Stimulated activated CD8-positive, alpha-beta memory T cell treated with anti-CD3 and anti-CD28 coated beads, Interleukin-12 subunit alpha, Interleukin-12 subunit beta, amount 100 ng/mL, for 1 hour (primary cell): ENCODE measurements around the gene SPDL1.

ENCODE experiments used
- DNase-seq: peaks from one replicate; pipeline ENCODE4 v3.0.0-alpha.2; 2020; ENCODE audit warnings: low read depth

SPDL1 gene

GRCh38 chr5:169583424-169584220 lies at the start of gene SPDL1:
Gene SPDL1 (plus strand): TSS chr5:169583773. CDS start chr5:169588417, 4,644 bp downstream.
- peak; percentile 90 for DNase-seq

DNA sequence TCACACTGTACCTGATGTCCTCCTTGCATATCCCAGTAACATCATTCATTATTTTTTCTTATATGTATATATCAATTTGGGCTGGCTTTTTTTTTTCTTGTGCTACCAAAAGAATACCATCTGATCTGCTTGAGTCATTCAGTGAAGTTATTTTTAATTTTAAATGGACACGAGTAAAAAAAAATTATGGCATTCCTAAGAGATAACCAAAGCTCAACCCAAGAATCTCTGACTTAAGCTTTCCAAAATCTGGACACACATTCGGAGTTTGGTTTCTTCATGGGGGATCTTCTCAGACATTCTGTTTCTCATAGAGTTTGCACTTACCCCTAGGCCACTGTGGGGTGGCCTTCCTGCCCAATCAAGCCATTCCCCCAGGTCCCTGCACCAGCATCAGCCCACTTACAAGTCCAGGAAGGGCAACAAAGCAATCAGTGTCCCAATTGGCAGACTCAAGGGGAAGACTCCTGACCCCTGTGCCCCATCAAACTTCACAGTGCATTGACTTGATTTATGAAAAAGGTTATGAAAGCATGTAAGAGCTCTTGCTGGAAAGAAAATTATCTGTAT lies 49.2 kb upstream of the SPDL1 start:
- no peak for DNase-seq

DNA sequence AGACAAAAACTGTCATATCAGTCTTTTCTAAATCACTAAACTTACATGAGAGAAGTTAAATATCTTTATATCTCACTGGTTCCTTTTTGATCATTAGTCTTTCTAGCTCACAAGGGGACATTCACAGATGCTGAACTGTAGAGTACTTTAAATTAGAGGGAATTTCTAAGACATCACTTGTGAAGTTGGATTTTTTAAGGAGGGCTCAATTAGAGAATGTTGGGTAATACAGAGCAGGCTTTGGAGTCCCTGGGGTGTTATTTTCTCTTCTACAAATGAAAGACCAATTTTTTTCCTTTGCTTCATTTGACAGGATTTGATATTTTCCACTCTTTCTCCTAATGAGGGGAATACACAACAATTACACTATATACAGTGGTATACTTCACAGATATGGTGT lies 48.6 kb upstream of the SPDL1 start:
- DNase-seq, result no peak

DNA sequence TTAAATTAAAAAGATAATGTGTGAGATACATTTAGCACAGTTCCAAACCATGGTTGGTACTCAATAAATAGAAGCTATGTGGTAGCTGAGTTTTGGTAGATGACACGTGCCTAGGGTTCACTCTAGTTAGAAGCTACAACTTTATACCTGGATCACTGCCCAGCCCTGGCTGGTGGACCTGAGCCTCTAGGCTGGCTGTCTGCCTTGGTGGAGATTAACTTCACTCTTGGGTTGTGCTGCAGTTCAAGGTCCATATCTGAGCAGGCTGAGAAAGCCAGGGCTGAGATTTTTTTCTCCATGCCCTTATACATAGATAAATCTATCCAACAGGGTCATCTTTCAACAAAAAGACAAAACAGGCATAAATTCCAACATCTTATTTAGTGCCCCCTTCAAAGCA lies 44.6 kb upstream of the SPDL1 start:
- DNase-seq, result no peak

GRCh38 chr5:169542811-169543210 lies 40.8 kb upstream of the SPDL1 start:
- DNase-seq, result no peak

GRCh38 chr5:169544264-169544950 lies 39.2 kb upstream of the SPDL1 start:
- DNase-seq, result no peak

- no peak for DNase-seq
Observed at GRCh38 chr5:169545762-169546161, 37.8 kb upstream of the SPDL1 start.

DNA sequence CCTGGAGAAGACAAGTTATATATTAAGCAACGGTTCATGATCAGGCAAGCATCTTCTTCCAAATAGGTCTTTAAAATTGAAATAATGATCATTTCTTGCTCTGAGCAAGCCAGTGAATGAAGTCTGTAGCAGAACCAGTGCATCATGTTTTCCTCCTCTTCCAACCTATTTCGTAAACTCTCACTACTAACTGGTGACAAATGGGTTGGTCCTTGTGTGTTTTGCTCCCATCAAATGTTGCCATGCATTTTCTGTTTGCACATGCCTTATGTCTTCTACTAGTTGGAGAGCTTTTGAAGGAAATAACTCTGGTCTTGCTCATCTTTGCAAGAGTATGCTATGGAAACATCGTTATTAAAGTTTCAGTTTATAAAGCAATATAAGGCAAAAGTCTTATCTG lies 37.2 kb upstream of the SPDL1 start:
- DNase-seq, result no peak

DNA sequence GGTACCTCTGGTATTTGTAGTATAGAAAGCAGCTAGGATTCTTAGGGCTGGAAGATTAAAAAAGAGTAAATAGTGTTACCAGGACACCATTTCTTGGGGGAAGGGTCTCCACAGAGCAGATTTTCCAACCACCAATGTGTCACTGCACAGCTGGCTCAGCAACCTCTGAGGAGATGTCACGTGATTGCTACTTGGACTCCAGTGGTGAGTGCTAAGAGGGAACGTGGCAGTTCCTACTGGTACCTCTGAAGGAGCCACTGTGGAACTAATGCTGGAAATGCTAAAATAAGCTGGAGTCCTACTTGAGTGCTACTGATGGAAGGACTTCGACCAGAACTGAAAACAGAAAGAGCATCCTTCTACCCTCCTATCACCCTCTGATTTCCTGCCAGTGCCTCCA lies 36.1 kb upstream of the SPDL1 start:
- DNase-seq, result no peak

DNA sequence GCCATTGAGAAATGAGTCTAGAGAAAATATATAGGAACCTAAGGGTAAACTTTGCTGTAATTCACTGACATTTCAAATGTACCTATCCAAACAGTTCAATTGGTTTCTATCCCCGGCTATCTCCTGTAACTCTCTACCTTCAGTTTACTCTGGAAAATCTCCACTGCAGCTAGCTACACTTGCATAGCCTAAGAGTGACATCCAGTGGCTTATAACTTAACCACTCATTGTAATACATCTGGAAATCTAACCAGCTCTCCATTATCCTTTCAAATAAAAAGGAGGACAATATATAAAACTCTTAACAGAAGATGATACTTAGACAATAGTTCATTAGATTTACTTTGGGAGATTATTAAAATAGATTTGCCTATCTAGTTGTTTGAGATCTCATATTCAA lies 35.3 kb upstream of the SPDL1 start:
- DNase-seq, result no peak

- no peak for DNase-seq
Observed at GRCh38 chr5:169549453-169550100, 34.0 kb upstream of the SPDL1 start.

GRCh38 chr5:169550227-169550626 lies 33.3 kb upstream of the SPDL1 start:
- DNase-seq, result no peak

DNA sequence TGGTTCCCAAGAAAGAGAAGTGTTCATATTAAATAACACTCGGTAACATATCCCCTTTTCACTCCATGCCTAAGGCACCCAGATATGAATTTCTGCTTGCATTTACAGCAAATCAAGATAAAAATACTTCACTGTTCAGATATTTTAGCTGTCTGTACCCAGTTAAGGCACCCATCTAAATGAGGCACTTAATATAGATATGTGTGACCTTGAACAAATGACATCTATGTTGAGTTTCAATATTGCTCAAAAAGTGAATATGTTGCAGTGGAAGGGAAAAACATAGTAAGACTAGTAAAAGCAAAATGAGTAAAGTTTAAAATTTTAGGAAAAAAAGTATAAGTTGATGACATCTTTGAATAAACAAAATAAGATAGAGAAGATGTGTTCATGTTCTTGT lies 32.4 kb upstream of the SPDL1 start:
- DNase-seq, result no peak

GRCh38 chr5:169551696-169552095 lies 31.9 kb upstream of the SPDL1 start:
- DNase-seq, result no peak

DNA sequence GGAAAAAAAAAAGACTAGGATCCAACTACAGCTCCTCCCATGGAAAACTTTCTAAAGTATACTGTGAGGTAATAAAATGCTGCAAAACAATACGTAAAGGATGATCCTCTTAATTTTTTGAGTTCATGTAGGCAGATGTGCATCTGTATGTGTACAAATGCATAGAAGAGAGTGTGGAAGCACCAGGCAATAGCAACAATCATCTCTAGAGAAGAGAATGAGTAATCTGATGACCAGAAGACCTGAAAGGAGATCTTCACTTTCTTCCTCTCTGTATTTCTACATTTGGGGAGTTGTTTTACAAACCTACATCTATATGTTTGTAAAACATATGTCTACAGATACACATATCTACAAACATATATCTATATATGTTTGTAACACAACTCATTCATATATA lies 29.3 kb upstream of the SPDL1 start:
- no peak for DNase-seq

DNA sequence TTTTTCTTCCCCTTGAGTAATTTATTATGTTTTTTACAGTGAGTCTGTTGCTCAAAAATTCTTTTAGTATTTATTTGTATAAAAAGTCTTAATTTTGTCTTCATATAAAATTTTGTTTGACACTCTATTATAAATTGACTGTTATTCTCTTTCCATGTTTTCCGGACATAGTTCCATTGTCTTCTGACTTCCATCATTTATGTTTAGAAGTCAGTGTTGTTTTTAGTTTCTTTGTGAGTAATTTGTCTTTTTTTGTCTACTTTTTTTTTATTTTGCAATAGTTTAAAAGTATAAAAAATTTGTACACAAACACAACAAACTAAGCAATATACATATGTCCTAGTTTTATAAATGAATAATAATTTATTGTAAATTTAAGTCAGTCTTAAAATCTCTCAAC lies 25.7 kb upstream of the SPDL1 start:
- no peak for DNase-seq

GRCh38 chr5:169561893-169562292 lies 21.7 kb upstream of the SPDL1 start:
- no peak for DNase-seq

GRCh38 chr5:169563369-169563768 lies 20.2 kb upstream of the SPDL1 start:
- DNase-seq, result no peak

DNA sequence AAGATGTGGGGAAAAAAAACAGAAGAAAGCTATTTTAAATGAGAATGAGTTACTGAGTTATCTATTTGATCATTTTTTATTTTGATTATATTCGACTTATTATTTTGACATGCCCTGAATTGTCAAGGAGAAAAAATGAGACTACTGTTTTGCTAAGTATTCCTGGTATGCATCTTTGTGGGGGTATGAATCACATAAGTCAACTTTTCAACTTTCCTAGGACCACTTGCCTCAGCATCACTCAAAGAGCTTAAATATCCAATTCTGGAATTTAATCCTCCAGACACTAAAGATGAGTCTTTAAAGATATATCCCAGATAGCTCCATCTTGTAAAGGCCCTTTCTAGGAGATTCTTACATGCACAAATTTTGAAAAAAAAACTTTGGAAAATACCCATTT lies 17.4 kb upstream of the SPDL1 start:
- DNase-seq, result no peak

- no peak for DNase-seq
Observed at GRCh38 chr5:169567079-169567478, 16.5 kb upstream of the SPDL1 start.

DNA sequence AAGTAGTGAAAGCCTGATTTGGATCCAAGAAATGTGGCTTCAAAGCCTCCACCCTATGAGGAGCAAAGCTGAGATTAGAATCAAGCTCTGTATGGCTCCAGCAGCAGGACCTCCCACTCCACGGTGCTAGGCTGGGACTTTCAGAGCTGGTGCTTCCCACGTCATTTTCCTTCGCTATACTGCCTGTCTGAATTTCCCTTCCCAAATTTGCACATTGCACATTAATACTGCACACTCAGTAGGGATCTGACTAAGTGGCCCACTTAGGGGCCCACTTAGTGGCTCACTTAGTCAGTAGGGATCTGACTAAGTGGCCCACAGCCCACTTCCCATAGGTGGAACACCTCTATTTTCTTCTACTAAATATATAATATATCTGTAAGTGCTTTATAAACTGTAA lies 14.1 kb upstream of the SPDL1 start:
- no peak for DNase-seq

GRCh38 chr5:169571355-169571754 lies 12.2 kb upstream of the SPDL1 start:
- DNase-seq, result no peak

DNA sequence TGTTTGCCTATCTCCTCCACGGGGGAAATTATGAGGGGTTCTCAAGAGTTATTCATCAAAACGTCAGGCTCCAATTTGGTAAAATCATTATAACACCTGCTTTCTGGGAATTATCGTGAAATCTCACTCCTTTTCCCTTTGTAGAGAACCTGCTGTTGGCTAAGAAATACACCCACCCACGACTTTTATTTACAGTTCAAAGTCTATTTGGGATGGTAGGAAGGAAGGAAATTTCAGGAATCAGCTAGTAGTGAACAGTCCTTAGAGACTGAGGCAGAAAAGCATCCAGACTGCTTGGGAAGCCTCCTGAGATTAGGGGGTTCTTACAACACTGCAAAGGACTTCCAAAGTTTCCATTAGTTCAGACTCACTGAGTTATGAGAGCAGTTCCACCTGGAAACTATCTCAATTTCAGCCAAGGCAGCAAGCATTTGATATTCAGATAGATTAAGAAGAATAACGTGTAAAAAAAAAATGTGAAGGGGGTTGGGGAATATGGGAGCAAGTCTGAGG lies 9.4 kb upstream of the SPDL1 start:
- no peak for DNase-seq
